ENCODE results near the gene OR2A14.
"Not testable (repeated sequence)": the region's sequence is repeated elsewhere in the genome, so short reads cannot be mapped to it uniquely, and the experiment has no call there.

Gene OR2A14

GRCh38 chr7:144122876-144123275 is at the start of gene OR2A14:
Gene OR2A14, plus strand, starts transcription at chr7:144123176. Its CDS starts 5,937 bp downstream, at chr7:144129113.
- no peak for DNase-seq (ENCODE audit: low read depth in 2 of 2)

GRCh38 chr7:144074374-144074773 is 48.6 kb upstream of the OR2A14 start:
- no peak for DNase-seq (ENCODE audit: low read depth in 2 of 2)

- no peak for DNase-seq (ENCODE audit: low read depth in 2 of 2)
Observed at GRCh38 chr7:144085978-144086377, 37.0 kb upstream of the OR2A14 start, which contains the start of gene OR2A12. Gene OR2A12, plus strand, starts transcription at chr7:144086278. Its CDS starts 8,830 bp downstream, at chr7:144095108.

- no peak for DNase-seq (ENCODE audit: low read depth in 2 of 2)
Observed at GRCh38 chr7:144086730-144087129, 36.2 kb upstream of the OR2A14 start.

- no peak for DNase-seq (ENCODE audit: low read depth in 2 of 2)
Observed at GRCh38 chr7:144087230-144087629, 35.7 kb upstream of the OR2A14 start.

- no peak for DNase-seq (ENCODE audit: low read depth in 2 of 2)
Observed at GRCh38 chr7:144090667-144091066, 32.3 kb upstream of the OR2A14 start.

GRCh38 chr7:144098776-144099175 is 24.2 kb upstream of the OR2A14 start:
- no peak for DNase-seq (ENCODE audit: low read depth in 2 of 2)

GRCh38 chr7:144100607-144101006 is 22.4 kb upstream of the OR2A14 start:
- DNase-seq (ENCODE audit: low read depth in 2 of 2): no peak

- DNase-seq (ENCODE audit: low read depth in 2 of 2): no peak
Observed at GRCh38 chr7:144102041-144102440, 20.9 kb upstream of the OR2A14 start.

- DNase-seq (ENCODE audit: low read depth in 2 of 2): no peak
Observed at GRCh38 chr7:144105211-144105610, 17.8 kb upstream of the OR2A14 start.

GRCh38 chr7:144109283-144109682 is 13.7 kb upstream of the OR2A14 start, which contains the start of gene OR2A2:
Gene OR2A2, plus strand, starts transcription at chr7:144109583. Its CDS starts 0 bp downstream, at chr7:144109583.
- no peak for DNase-seq (ENCODE audit: low read depth in 2 of 2)

- no peak for DNase-seq (ENCODE audit: low read depth in 2 of 2)
Observed at GRCh38 chr7:144110272-144110671, 12.7 kb upstream of the OR2A14 start.

GRCh38 chr7:144113651-144114050 is 9.3 kb upstream of the OR2A14 start:
- DNase-seq (ENCODE audit: low read depth in 2 of 2): no peak

GRCh38 chr7:144118341-144118740 is 4.6 kb upstream of the OR2A14 start:
- DNase-seq (ENCODE audit: low read depth in 2 of 2): no peak

GRCh38 chr7:144127714-144128334 is 4.8 kb downstream of the OR2A14 start:
- peak; percentile 64 to 77 for DNase-seq (ENCODE audit: low read depth in 2 of 2)

- DNase-seq (ENCODE audit: low read depth in 2 of 2): not testable (repeated sequence)
Observed at GRCh38 chr7:144129601-144130000, 6.6 kb downstream of the OR2A14 start.

GRCh38 chr7:144130730-144131129 is 7.8 kb downstream of the OR2A14 start:
- no peak for DNase-seq (ENCODE audit: low read depth in 2 of 2)

GRCh38 chr7:144132262-144132661 is 9.3 kb downstream of the OR2A14 start:
- no peak for DNase-seq (ENCODE audit: low read depth in 2 of 2)

- DNase-seq (ENCODE audit: low read depth in 2 of 2): no peak
Observed at GRCh38 chr7:144133307-144133706, 10.3 kb downstream of the OR2A14 start.

- no peak for DNase-seq (ENCODE audit: low read depth in 2 of 2)
Observed at GRCh38 chr7:144134116-144134515, 11.1 kb downstream of the OR2A14 start.

GRCh38 chr7:144137501-144137900 is 14.5 kb downstream of the OR2A14 start:
- no peak for DNase-seq (ENCODE audit: low read depth in 2 of 2)

- no peak for DNase-seq (ENCODE audit: low read depth in 2 of 2)
Observed at GRCh38 chr7:144142187-144142586, 19.2 kb downstream of the OR2A14 start.

GRCh38 chr7:144144426-144144825 is 21.4 kb downstream of the OR2A14 start:
- no peak for DNase-seq (ENCODE audit: low read depth in 2 of 2)

All from stimulated activated CD8-positive, alpha-beta memory T cell treated with anti-CD3 and anti-CD28 coated beads, Interleukin-7, amount 100 ng/mL, for 4 hours (primary cell).